H7 (cell line): ENCODE measurements around the gene EIF2B2. TPM values are rescaled to one million over a fixed set of nuclear protein-coding genes. Genes with fewer than 3 reads are reported as not detected.

Source experiments
- DNase-seq: peaks from one replicate; pipeline ENCODE4 v3.0.0; 2012
- H3K27me3 ChIP-seq: 2 replicates; pipeline ENCODE4 v1.6.0; 2011; ENCODE audit warnings: mild to moderate bottlenecking, low read length; ENCODE audit not compliant: control insufficient read depth, insufficient read depth
- H3K36me3 ChIP-seq: replicated peaks from 2 replicates; pipeline ENCODE4 v1.5.1; 2011; ENCODE audit warnings: low read length; ENCODE audit not compliant: control insufficient read depth, insufficient read depth
- H3K4me3 ChIP-seq: 2 replicates; pipeline ENCODE4 v1.5.1; 2011; ENCODE audit warnings: low read depth, mild to moderate bottlenecking, control low read depth, low read length, moderate library complexity; ENCODE audit not compliant: insufficient read depth
- total RNA-seq: library from RNA; depleted of rRNA; stranded (reverse); fragments of >200 nt; shearing (Covaris generic); gene quantifications from 2 replicates; pipeline ENCODE4 v1.2.3, GENCODE V29; 2014; rRNA removed

The EIF2B2 gene
- total RNA-seq, 1 experiment from 2014 or later: 51.8 TPM

- DNase-seq: no peak
- no peaks in the 10 kb centered on the region for H3K27me3 ChIP-seq
- no peaks in the 10 kb centered on the region for H3K36me3 ChIP-seq
- H3K4me3 ChIP-seq: no peak overlapping the region
These were observed 48.8 kb downstream of the EIF2B2 start for GRCh38 chr14:75051556-75051899.

GRCh38 chr14:75053396-75054291, 50.9 kb downstream of the EIF2B2 start:
- H3K36me3 ChIP-seq: no peaks in the 10 kb centered on the region
- no peak overlapping the region for H3K4me3 ChIP-seq
- DNase-seq: no peak
- H3K27me3 ChIP-seq: no peaks in the 10 kb centered on the region

DNA sequence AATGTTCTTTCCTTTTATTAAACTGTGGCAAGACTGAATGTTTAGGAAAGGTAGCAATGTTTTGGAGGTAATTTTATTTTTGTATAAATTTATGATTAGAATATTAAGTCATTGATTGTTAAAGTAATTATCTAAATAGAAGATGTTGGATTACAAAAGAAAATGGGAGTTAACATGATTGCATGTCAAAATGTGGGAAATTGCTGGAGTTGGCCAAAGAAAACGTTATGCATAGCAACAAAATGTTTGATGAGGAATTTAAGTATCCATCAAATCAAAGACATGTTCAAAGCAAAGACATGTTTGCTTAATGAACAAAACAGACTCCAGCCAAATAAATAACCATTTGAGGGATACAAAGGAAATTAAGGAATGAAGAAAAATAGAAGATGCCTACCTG, 51.7 kb downstream of the EIF2B2 start:
- no peak overlapping the region for H3K4me3 ChIP-seq
- H3K36me3 ChIP-seq: no peaks in the 10 kb centered on the region
- H3K27me3 ChIP-seq: no peaks in the 10 kb centered on the region
- no peak for DNase-seq

- Histone ChIP-seq H3K4me3 (no peak overlapping the region), H3K36me3 (no peaks in the 10 kb centered on the region; the same call in 1 of the 2 replicates), H3K27me3 (no peaks in the 10 kb centered on the region)
- no peak for DNase-seq
These were observed 56.9 kb downstream of the EIF2B2 start for GRCh38 chr14:75059642-75060041.

DNA sequence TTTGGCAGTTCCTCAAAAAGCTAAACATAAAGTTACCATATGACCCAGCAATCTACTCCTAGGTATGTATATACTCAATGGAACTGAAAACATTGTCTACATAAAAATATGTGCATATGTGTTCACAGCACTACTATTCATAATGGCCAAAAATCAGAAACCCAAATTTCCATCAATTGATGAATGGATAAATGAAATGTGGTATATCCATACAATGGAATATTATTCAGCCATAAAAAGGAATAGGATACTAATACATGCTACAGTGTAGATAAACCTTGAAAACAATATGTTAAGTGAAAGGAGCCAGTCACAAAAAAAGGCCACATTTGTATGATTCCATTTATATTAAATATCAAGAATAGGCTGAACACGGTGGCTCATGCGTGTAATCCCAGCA, 57.7 kb downstream of the EIF2B2 start:
- Histone ChIP-seq H3K36me3 (no peaks in the 10 kb centered on the region; the same call in 1 of the 2 replicates), H3K4me3 (no peak overlapping the region), H3K27me3 (no peaks in the 10 kb centered on the region)
- DNase-seq: no peak

Other genes starting within 250 kb of the EIF2B2 start
- gene YLPM1, start 239.6 kb upstream of the EIF2B2 start, total RNA-seq: 10.1 and 29.6 TPM in 2 replicates
- not detected in 2 replicates for gene PROX2, start 126.8 kb upstream of the EIF2B2 start, total RNA-seq
- gene DLST, start 121.0 kb upstream of the EIF2B2 start, total RNA-seq: 71.0 and 76.7 TPM in 2 replicates
- 5.4 and 12.4 TPM in 2 replicates for gene RPS6KL1, start 79.7 kb upstream of the EIF2B2 start, total RNA-seq
- gene PGF, start 47.3 kb upstream of the EIF2B2 start, total RNA-seq: 4.6 and 6.9 TPM in 2 replicates
- gene MLH3, start 48.5 kb downstream of the EIF2B2 start, total RNA-seq: 13.2 and 21.1 TPM in 2 replicates
- 26.6 and 30.0 TPM in 2 replicates for gene ACYP1, start 61.1 kb downstream of the EIF2B2 start, total RNA-seq
- gene ZC2HC1C, start 66.7 kb downstream of the EIF2B2 start, total RNA-seq: 1.3 and 2.7 TPM in 2 replicates
- gene NEK9, start 124.1 kb downstream of the EIF2B2 start, total RNA-seq: 23.0 and 38.4 TPM in 2 replicates
- 151 and 240 TPM in 2 replicates for gene TMED10, start 173.7 kb downstream of the EIF2B2 start, total RNA-seq